ENCODE data around the gene RCN1.

GRCh38 chr11:32145282-32145681, 54.4 kb downstream of the RCN1 start:
- TF ChIP-seq CTCF (tag by site-specific recombination; IDR thresholded peaks at IDR 0.05) (no peak), ZNF274 (IDR thresholded peaks at IDR 0.05; ENCODE audit: low read length) (no peak), ZNF274 (tag by site-specific recombination; IDR thresholded peaks at IDR 0.05; ENCODE audit: borderline replicate concordance) (no peak), PRDM1 (tag by site-specific recombination; IDR thresholded peaks at IDR 0.05) (no peak), ZBTB21 (tag by site-specific recombination; IDR thresholded peaks at IDR 0.05) (no peak), TRIM28 (IDR thresholded peaks at IDR 0.05; ENCODE audit: borderline replicate concordance, low read length) (no peak), ZBTB10 (tag by site-specific recombination; IDR thresholded peaks at IDR 0.05) (no peak), ZBTB26 (tag by site-specific recombination; optimal IDR thresholded peaks at IDR 0.05) (no peak), GLI4 (tag by site-specific recombination; IDR thresholded peaks at IDR 0.05) (no peak), PRDM10 (tag by site-specific recombination; IDR thresholded peaks at IDR 0.05) (no peak), REST (tag by site-specific recombination; IDR thresholded peaks at IDR 0.05) (no peak), ZNF830 (tag by site-specific recombination; IDR thresholded peaks at IDR 0.05; ENCODE audit: low read depth) (no peak), YY1 (tag by site-specific recombination; IDR thresholded peaks at IDR 0.05) (no peak), ZNF292 (tag by site-specific recombination; IDR thresholded peaks at IDR 0.05; ENCODE audit: borderline replicate concordance, low read depth) (no peak), ZNF24 (tag by site-specific recombination; IDR thresholded peaks at IDR 0.05) (no peak)
